HK-2 (cell line): ENCODE data around the gene MUSTN1.

Source experiments
- DNase-seq: peaks from one replicate; pipeline ENCODE4 v3.0.0-alpha.2; 2018; ENCODE audit not compliant: unreplicated experiment

The MUSTN1 gene

GRCh38 chr3:52784931-52785590, 49.8 kb downstream of the MUSTN1 start:
- no peak for DNase-seq

GRCh38 chr3:52784021-52784621, 50.7 kb downstream of the MUSTN1 start:
- DNase-seq = no peak

GRCh38 chr3:52783211-52783555, 51.6 kb downstream of the MUSTN1 start:
- DNase-seq = no peak
